ENCODE data around the gene KANSL1L.

KANSL1L gene

DNA sequence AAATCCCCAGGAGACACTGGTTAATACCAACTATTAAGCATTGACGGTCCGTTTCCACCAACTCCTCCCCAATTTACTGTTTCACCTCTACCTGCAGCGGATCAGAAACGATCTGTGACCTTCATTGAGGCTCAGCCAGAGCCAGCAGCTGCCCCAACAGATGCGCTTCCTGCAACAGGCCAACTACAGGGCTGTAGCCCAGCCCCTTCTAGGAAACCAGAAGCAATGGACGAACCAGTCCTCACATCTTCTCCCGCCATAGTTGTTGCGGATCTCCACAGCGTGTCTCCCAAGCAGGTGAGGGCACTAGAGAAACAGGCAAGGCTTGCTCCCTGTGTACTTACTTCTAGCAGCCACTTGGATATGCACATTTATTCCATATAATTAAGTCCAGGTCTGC is 177.2 kb downstream of the KANSL1L start:
- no peak for TF ChIP-seq CTCF (IDR thresholded peaks at IDR 0.05; ENCODE audit: extremely low read depth, missing control alignments)

DNA sequence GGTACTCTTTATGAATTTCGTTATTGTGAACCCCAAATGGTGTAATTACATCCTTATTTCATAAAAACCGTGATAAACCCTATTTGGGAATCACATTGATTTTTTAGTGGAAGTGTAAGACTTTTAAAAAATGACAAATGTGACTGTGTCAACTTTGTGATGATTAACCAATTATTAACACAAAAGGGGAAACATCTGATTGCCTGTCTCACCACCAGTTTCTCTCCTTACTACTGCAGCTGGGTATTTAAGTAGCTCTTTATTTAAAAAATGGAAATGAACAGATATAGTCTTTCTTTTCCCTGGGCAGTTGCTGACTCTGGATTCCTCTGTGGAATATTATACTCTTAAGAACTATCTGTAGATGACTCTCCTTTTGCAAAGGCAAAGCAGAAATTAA is 180.4 kb downstream of the KANSL1L start:
- DNase-seq (ENCODE audit: low spot score) = no peak
- TF ChIP-seq CTCF (IDR thresholded peaks at IDR 0.05; ENCODE audit: extremely low read depth, missing control alignments) = no peak

More for the DNA sequence above, 177.2 kb downstream of the KANSL1L start:
- DNase-seq (ENCODE audit: low spot score) = no peak

GRCh38 chr2:209988010-209988409 is 183.2 kb downstream of the KANSL1L start:
- TF ChIP-seq CTCF (IDR thresholded peaks at IDR 0.05; ENCODE audit: extremely low read depth, missing control alignments) = no peak
- no peak for DNase-seq (ENCODE audit: low spot score)

DNA sequence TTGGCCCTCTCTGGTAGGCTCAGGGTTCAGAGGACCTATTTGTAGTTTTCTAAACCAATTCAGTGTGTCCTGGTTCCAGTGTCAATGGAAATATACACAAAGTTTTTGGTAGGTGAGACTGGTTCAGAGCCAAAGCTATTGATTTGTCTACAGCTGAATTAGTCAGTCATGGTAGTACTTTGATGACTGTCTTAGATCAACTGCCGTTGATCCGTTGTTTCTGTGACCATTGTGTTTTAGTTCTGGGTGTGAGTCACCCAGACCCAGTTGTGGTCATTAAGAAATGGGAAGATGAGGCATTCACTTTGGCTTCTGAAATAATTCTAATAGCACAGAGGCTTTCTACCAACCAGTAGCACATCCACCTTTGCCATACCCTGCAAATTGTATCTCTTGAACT is 184.8 kb downstream of the KANSL1L start:
- TF ChIP-seq CTCF (IDR thresholded peaks at IDR 0.05; ENCODE audit: extremely low read depth, missing control alignments) = no peak
- no peak for DNase-seq (ENCODE audit: low spot score)

GRCh38 chr2:209985874-209986273 is 185.3 kb downstream of the KANSL1L start:
- DNase-seq (ENCODE audit: low spot score) = no peak
- no peak for TF ChIP-seq CTCF (IDR thresholded peaks at IDR 0.05; ENCODE audit: extremely low read depth, missing control alignments)

- TF ChIP-seq CTCF (IDR thresholded peaks at IDR 0.05; ENCODE audit: extremely low read depth, missing control alignments) = no peak
- DNase-seq (ENCODE audit: low spot score) = no peak
These were observed 186.9 kb downstream of the KANSL1L start for GRCh38 chr2:209984291-209984690.

GRCh38 chr2:209977386-209978239 is 193.6 kb downstream of the KANSL1L start:
- DNase-seq (ENCODE audit: low spot score) = peak; percentile 30
- TF ChIP-seq CTCF (IDR thresholded peaks at IDR 0.05; ENCODE audit: extremely low read depth, missing control alignments) = no peak
